SK-N-SH (cell line): Measurements from ENCODE around the gene EXOC3L1.

Experiments used
- EP300 ChIP-seq, 2 experiments: IDR thresholded peaks; 2 replicates each; pipeline versions ENCODE4 v1.4.0 to v1.6.1; 2012; ENCODE audit warnings: borderline replicate concordance in 1 of 2, low read depth in 1 of 2, low read length in 1 of 2
- GABPA ChIP-seq: IDR thresholded peaks from 2 replicates; pipeline ENCODE4 v1.4.0; 2012; ENCODE audit warnings: low read depth, mild to moderate bottlenecking
- POLR2AphosphoS5 ChIP-seq: IDR thresholded peaks from 2 replicates; pipeline ENCODE4 v1.6.1; 2012; ENCODE audit warnings: low read depth, low read length
- SIN3A ChIP-seq: IDR thresholded peaks from 2 replicates; pipeline ENCODE4 v1.6.1; 2012; ENCODE audit warnings: low read depth, mild to moderate bottlenecking, low read length, moderate library complexity, borderline replicate concordance
- SMC3 ChIP-seq: IDR thresholded peaks from 2 replicates; pipeline ENCODE4 v1.6.1; 2012; ENCODE audit warnings: low read depth, low read length, improper control_type of control experiment
- TF ChIP-seq, protein P1 (sequence below): fragments of 200-600 bp; sonication (generic); IDR thresholded peaks from 2 replicates; pipeline ENCODE4 v1.6.1; 2017; ENCODE audit warnings: antibody characterized with exemption, mild to moderate bottlenecking, moderate library complexity

DNA sequence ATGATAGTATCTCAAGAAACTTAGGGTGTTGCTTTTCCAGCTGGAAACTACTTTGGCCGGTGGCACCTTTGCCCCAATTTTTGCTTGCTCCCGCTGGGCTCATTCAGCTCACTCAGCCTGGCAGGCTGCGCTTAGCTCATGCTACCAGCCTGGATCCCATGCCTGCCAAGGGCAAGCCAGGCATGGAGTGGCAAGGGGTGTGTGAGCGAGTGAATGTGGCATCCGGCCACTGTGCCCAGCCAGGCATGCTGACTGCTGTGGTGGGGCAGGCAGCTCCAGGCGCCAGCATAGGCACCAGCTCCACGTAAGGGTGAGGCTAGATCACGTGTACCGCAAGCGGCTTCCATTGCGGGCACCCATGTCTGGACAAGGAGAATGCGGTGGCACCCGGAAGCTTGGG lies 48.5 kb downstream of the EXOC3L1 start:
- TF ChIP-seq SIN3A (no peak), GABPA (no peak), POLR2AphosphoS5 (no peak), SMC3 (no peak), EP300 (IDR thresholded peaks at IDR 0.05; ENCODE audit: borderline replicate concordance in 1 of 2, low read depth in 1 of 2, low read length in 1 of 2) (no peak)
- TF ChIP-seq, protein P1, sequence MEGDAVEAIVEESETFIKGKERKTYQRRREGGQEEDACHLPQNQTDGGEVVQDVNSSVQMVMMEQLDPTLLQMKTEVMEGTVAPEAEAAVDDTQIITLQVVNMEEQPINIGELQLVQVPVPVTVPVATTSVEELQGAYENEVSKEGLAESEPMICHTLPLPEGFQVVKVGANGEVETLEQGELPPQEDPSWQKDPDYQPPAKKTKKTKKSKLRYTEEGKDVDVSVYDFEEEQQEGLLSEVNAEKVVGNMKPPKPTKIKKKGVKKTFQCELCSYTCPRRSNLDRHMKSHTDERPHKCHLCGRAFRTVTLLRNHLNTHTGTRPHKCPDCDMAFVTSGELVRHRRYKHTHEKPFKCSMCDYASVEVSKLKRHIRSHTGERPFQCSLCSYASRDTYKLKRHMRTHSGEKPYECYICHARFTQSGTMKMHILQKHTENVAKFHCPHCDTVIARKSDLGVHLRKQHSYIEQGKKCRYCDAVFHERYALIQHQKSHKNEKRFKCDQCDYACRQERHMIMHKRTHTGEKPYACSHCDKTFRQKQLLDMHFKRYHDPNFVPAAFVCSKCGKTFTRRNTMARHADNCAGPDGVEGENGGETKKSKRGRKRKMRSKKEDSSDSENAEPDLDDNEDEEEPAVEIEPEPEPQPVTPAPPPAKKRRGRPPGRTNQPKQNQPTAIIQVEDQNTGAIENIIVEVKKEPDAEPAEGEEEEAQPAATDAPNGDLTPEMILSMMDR, result no peak
